Right renal pelvis (tissue), 4 donors: ENCODE data around the gene TWIST1. TPM values are rescaled to one million over a fixed set of nuclear protein-coding genes. Genes with fewer than 3 reads are reported as not detected.

Experiments
- DNase-seq, 4 donors: peaks; one replicate each; pipeline ENCODE4 v3.0.0-alpha.2; 2013; ENCODE audit warnings: low read depth in 4 of 4, low spot score in 3 of 4, missing footprints in 1 of 4
- polyA plus RNA-seq, 4 donors: library from polyadenylated mRNA; unstranded; fragments of 120-200 nt; gene quantifications; one replicate each; pipeline ENCODE4 v1.2.1, GENCODE V29; 2013; ENCODE audit not compliant: insufficient read length in 4 of 4

Gene TWIST1
- 10 to 100 TPM in 1 of 4 donors, 1 to 10 TPM in 3; 7.0 to 10.7 (median 7.9) TPM for polyA plus RNA-seq

- no peak for DNase-seq
Observed at GRCh38 chr7:19117091-19117869, at the start of gene TWIST1. Gene TWIST1 (minus strand): TSS chr7:19117636. CDS start chr7:19117321, 315 bp downstream.

GRCh38 chr7:19161671-19162070 lies 44.2 kb upstream of the TWIST1 start:
- no peak for DNase-seq

- peak in 3 of 4 donors; percentile 6 to 18 (median 10) for DNase-seq
Observed at GRCh38 chr7:19146699-19147098, 29.3 kb upstream of the TWIST1 start.

DNA sequence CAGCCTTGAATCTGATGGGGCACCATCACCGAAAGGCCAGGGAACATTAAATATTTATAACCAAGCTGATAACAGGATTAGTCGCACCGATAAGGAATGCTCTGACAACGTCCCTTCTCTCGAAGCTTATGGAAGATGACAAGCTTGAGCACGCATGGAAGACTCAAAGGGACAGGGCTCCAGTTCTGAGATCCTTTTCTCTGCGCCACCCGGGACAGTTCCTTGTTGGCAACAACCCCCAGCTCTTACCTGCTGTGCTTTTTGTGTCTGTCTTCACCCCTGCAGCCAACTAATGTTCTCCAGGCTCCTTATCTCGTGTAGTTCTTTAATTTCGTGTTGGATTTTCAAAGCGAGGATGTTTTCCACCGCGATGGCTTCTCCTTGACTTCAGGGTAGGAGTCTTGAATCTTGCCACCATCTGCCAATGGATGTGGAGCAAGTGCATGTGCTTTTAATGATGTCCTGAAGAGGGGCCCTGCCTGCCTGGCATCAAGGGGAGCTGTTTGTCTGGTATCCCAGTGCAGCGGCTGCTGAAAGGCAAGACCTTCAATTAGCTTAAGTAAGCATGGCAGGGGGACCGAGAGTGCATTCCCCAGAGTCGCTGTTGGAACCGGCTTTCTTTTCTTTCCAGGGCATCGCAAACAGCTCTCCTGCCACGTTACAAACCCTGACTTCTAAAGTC lies 28.1 kb upstream of the TWIST1 start:
- DNase-seq = no peak

DNA sequence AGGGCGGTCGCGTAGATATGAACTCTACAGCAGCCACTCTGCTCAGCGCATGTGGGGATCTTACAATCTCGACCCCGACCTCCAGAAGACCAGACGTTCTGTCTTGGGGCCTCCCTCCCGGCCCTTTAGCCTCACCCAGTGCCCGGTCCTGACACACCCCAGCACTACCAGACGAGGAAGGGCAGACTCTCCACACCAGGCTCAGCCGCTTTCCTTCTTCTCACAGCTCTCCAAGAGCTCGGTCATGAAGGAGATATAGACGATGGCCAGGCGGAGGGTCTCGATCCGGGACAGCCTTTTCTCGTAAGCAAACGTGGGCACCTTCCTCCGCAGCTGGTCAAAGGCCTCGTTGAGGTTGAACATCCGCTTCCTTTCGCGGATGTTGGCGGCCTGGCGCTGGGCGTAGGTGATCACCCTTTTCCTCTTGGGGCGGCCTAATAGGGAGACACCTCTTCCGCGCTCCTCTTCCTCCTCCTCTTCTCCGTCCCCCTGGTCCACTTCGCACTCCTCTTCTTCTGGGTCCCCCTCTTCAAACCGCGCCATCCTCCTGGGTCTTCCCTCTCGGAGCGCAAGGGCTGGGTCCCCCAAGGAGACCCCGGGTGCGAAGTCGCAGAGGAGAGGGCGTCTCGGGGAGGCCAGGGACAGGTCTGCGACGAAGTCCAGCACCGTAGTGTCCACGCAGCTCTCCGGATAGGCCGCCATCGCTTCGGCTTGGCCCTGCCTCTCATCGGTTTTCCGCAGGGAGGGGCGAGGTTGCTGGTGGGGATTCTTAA lies 27.4 kb upstream of the TWIST1 start, which contains the start of gene FERD3L:
Gene FERD3L (minus strand): TSS at position 761 of the 773 bp plus-strand sequence. CDS start 59 bp downstream, at position 702.
- DNase-seq = no peak

- no peak for DNase-seq
Observed at GRCh38 chr7:19143881-19144574, 26.6 kb upstream of the TWIST1 start.

DNA sequence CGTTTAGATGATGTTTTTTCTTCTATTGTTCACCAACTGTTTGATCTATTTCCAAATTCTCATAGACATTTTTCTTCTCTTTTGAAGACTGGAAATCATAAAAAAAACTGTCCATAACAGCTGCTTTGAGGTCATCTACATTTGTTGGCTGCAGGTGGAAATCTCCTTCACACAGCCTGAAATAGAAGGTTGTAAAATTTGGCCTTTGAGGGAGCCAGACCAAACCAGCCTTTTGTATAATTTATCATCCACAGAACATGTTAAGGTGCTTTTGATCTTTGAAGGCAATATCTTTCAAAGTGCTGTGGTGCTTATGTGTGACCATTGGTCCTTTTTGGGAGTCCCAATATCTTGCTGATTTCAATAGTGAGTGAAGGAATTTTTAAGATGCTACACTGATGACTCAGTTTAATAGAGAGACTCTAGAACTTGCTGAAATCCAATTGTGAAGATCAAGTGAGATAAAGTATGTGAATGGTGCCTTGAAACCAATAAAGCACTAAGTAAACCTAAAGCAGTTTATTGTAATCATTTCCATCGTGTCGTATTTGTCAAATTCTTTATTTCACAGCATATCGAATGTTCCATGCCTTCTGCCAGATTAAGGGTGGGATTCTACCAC lies 22.4 kb upstream of the TWIST1 start:
- no peak for DNase-seq

- DNase-seq = no peak
Observed at GRCh38 chr7:19133886-19134285, 16.4 kb upstream of the TWIST1 start.

DNA sequence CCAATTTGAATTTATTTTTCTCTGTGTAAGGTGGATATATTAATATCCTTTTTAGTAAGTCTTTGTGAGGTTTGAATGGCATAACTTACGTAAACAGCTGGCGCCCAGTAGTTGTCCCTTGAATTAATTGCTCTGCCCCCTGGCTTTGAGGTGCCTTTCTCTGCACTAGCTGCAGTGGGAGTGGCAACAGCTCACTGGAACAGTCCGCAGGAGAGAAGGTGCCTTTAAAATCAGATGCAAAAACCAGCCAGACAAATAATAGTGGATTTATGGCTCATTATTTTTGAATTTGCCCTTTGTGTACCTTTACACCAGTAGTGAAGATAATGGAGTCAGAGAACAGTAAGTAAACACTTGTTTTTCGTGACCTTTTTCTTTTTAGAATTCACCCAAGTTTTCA lies 16.0 kb upstream of the TWIST1 start:
- DNase-seq = no peak

GRCh38 chr7:19128856-19129255 lies 11.4 kb upstream of the TWIST1 start:
- DNase-seq = no peak

GRCh38 chr7:19121977-19122588 lies 4.6 kb upstream of the TWIST1 start:
- DNase-seq = no peak

DNA sequence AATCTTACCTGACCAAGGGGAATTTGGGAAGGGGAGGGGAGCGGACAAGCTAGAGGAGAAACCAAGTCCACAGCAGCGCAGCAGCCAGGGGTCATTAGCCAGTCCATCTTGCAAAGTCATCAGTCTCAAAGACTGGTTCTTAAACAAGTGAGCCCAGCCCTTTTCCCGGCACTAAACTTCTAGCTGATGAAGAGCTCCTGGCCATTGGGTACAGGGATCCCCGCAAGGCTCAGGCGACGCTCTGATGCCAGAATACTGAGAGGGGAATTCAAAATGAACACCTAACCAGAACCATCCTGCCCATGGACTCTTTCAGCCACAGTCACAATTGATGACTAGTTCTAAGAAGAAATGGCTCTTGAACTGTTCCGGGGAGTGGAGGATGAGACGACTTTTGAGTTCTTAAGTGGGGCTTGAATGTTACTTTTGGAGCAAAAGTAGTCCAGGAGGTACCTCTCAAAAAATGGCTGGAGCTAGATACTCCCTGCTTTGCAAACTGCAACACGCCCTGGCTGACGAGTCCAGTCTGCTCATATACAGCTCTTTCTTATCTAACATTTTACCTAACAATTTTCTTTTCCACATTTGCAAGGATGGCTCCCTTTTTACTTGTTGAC lies 2.5 kb upstream of the TWIST1 start:
- no peak for DNase-seq

- DNase-seq = no peak
Observed at GRCh38 chr7:19119372-19119771, 1.9 kb upstream of the TWIST1 start.

DNA sequence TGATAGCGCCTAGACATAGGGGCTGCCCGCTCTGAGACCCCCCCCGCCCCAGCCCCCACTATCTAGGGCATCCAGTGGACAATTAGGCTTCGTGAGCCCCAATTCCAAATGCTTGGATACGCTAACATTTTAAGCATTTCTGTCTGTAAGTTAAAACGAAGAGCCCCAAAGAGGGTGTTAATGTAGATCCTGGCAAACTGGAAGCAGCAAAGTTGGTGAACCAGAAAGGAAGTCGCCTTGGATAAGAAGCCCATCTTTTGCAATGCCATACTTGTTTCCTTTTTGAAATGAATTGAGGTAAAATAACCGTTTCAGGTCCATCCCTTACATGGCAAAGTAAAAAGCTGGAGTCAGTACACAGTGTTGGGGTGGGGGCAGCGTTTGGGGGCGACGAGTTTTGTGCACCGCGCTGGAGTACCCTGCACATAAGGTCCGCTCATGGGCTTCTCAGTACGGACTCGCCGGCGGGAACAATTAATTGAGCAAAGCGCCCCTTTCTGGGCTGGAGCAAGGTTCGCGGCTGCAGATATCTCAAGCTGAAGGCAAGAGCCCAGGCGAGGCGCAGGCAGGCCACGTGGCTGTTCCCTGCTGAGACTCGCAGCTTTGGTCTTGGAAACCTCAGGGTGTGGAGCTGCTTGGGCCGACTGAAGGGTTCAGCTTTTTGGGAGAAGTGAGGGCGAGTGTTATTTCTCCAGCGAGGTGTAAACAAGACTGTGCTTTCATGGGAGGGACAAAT lies 1.4 kb upstream of the TWIST1 start:
- DNase-seq = no peak

GRCh38 chr7:19117870-19118608 lies 603 bp upstream of the TWIST1 start:
- DNase-seq = no peak

DNA sequence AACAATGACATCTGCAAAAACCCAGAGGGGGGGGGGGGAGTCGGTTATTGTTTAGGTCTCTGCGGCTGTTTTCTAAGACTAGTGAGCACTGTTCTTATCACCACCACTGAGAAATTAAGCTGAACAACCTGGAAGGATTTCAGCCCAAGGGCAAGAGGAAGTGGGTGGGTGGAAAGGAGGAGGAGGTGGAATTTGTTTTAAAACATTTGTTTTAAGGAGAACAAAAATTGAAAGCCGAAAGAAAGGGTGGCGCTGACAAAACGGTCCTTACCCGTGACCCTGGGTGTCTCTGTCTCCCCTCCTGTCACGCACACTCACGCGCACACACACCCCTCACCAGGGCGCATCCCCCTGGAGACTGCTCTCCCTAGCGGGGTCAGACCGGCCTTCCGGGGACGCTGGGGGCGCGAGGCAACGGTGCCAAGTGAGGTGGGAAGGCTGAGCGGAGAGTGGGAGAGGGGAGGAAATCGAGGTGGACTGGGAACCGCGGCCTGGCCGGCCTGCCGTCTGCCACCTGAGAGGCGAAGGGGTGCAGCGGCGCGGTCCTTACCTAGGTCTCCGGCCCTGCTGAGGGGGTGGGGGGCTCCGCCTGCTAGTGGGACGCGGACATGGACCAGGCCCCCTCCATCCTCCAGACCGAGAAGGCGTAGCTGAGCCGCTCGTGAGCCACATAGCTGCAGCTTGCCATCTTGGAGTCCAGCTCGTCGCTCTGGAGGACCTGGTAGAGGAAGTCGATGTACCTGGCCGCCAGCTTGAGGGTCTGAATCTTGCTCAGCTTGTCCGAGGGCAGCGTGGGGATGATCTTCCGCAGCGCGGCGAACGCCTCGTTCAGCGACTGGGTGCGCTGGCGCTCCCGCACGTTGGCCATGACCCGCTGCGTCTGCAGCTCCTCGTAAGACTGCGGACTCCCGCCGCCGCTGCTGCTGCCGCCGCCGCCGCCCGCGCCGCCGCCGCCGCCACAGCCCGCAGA lies 1.0 kb downstream of the TWIST1 start:
- no peak for DNase-seq

- no peak for DNase-seq
Observed at GRCh38 chr7:19114551-19114855, 2.9 kb downstream of the TWIST1 start.
